Stimulated activated CD8-positive, alpha-beta memory T cell treated with anti-CD3 and anti-CD28 coated beads, Interleukin-4, amount 100 ng/mL, for 48 hours (primary cell): ENCODE measurements around the gene HINFP.
"Not testable (repeated sequence)": the region's sequence is repeated elsewhere in the genome, so short reads cannot be mapped to it uniquely, and the experiment has no call there.

Experiments used
- DNase-seq: peaks from one replicate; pipeline ENCODE4 v3.0.0-alpha.2; 2020

HINFP gene

DNA sequence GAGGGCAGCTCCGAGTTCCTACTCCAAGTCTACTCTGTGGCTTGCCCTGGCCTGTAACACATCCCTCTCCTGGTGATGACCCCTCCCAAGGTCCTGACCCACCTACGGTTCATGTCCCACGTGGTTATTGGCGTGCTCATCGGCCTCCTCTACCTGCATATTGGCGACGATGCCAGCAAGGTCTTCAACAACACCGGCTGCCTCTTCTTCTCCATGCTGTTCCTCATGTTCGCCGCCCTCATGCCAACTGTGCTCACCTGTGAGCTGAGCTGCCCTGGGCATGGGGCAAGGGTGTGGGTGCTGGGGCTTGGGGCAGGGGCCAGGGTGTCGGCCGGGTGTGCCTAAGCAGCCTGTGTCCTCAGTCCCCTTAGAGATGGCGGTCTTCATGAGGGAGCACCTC, 37.1 kb downstream of the HINFP start:
- DNase-seq: no peak

DNA sequence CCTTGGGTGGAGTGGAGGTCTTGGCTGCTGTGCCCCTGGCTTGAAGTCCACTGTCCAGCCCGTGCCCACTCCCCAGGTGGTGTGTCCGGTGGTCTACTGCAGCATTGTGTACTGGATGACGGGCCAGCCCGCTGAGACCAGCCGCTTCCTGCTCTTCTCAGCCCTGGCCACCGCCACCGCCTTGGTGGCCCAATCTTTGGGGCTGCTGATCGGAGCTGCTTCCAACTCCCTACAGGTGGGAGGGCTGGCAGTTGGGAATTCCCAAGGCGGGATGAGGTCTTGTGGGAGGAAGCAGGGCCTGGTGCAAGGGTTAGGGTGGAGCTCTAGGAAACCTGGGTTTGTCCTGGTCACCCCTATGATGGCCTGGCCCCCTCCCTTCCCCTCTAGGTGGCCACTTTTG, 38.8 kb downstream of the HINFP start:
- DNase-seq: no peak

DNA sequence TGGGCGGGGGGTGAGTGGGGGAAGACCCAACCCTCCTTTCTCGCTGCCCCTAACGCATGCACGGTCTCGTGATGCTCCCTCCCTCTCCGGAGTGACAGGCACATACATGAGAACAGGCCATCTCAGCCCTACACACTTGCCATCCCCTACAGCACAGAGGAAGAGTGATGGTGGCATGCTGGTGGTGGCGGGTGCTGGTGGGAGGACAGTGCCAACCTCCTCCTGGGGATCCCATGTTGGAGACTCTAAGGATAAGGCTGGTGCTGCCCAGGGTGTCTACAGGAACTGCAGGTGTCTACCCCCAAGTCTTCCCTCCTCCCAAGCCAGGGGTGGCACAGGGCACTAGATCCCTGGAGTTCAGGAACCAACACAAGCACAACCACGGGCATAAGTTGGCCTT, 40.5 kb downstream of the HINFP start:
- no peak for DNase-seq

DNA sequence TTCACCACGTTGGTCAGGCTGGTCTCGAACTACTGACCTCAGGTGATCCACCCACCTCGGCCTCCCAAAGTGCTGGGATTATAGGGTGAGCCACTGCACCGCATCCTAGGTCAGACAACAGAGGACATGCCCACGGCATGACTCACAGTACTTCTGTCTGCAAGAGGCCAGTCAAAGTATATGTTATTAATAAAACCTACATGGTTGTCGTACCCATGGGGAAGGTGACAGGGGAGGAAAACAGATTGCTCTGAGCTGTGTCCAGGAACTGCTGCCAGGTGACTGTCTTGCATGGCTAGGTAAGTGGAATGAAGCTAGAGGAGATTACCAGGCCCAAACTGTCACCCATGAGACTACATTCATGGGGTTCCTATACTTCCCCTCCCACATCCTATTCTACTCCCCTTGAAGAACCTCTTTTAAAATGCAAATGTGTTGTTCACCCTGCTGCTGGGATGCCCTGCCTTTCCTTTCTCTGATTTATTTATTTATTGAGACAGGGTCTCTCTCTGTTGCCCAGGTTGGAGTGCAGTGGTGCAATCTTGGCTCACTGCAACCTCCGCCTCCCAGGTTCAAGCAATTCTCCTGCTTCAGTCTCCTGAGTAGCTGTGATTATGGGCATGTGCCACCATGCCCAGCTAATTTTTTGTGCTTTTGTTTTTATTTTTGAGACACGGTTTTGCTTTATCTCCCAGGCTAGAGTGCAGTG, 45.1 kb downstream of the HINFP start:
- DNase-seq: no peak

DNA sequence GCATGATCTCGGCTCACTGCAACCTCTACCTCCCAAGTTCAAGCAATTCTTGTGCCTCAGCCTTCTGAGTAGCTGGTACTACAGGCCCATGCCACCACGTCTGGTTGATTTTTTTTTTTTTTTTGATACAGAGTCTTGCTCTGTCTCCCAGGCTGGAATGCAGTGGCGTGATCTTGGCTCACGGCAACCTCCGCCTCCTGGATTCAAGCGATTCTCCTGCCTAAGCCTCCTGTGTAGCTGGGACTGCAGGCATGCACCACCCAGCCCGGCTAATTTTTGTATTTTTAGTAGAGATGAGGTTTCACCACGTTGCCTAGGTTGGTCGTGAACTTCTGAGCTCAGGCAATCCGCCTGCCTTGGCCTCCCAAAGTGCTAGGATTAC, 45.7 kb downstream of the HINFP start:
- DNase-seq: not testable (repeated sequence)

DNA sequence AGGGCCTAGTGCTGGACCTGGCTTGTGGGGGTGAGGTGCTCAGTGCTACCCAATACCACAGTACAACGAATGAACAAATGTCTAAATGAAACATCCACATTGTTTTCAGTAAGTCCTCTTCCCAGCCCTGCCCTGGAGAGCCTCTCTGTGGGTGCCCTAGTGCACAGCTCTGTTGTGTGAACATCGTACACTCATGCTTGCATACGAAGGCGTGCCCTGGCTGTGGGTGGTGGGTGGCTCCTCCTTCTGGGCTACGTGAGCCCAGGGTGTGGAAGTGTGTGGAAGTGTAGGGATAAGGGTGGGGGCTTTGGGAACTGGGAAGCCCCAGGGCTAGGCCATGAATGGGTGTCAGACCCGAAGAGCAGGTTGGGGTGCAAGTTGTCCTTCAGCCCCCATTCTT, 46.6 kb downstream of the HINFP start:
- no peak for DNase-seq

DNA sequence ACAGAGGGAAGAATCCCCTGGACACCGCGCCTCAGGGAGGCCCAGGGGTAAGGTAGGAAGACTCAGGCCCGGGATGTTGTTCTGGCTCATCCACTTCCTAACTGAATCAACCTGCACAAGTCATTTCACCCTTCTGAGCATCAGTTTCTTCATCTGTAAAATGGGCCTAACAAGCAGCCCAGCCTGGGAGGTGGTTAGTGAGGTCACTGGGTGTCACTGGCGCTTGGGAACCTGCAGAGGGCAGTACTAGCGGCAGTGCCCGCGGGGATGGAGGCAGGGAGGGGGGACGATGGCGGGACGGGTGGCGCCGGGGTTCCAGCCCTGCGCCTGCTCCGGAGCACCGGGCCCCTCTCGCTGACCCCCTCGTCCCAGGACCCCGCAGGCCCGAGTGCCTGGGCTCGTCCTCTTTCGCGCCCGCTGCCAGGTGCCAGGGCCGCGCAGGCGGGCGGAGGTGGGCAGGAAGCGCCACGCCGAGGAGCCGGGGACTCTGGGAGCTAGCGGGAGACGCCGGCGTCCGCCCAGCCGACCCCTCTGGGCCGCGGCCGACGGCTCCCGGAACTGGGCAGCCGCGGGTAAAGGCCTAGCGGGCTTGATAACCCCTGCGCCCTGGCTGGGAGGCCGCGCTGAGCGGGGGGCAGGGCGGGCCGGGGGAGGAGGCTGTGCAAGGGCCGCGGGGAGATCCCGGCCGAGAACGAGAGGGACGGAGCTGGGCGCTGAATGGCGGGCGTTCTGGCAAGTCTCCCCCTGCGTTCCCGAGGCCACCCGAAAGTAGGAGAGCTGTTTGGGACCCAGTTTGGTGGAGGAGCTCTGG, 47.3 kb downstream of the HINFP start, which contains the start of gene NLRX1:
TSS of gene NLRX1 (plus strand) at position 255 of the 811 bp plus-strand sequence. CDS start 2,679 bp downstream, outside the sequence.
- peak; percentile 91 for DNase-seq

DNA sequence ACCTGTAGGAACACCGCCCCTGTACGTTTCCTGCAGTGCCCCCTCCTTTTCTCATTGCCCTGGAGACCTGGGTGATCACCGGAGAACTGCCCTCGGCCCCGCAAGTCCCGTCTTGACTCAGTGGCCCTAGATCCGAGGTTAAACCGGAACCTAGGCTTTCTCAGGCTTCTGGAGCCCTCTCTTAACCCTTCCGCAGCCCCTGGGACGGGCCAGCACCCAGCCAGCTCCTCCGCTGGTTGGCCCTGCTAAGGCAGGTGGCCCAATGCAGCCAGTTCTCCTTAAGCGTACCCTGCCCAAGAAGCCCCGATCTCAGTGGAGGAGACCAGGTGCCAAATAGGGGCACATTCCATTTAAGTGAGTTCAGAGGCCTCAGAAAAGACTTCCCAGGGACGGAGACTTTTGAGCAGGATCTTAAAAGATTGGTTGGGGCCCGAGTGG, 47.9 kb downstream of the HINFP start:
- DNase-seq: peak; percentile 61

DNA sequence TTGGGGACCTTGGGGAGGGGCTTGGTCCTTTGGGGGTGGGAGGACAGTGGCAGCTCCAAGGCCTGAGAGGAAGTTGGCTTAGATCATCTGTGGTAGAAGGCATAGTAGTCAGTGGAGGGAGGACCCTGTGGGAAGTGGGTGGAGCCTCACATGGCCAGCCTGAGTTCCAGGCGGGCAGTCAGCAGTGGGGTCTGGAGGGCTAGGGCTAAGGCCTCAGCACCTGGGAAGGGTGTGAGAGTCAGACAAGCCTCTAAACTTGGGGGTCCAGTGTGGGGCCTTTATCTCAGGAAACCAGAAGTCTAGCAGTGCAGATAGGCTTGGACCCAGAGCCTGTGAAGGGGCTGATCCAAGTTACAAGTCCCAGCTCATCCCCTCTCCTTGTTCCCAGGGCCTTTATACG, 51.1 kb downstream of the HINFP start:
- DNase-seq: no peak

DNA sequence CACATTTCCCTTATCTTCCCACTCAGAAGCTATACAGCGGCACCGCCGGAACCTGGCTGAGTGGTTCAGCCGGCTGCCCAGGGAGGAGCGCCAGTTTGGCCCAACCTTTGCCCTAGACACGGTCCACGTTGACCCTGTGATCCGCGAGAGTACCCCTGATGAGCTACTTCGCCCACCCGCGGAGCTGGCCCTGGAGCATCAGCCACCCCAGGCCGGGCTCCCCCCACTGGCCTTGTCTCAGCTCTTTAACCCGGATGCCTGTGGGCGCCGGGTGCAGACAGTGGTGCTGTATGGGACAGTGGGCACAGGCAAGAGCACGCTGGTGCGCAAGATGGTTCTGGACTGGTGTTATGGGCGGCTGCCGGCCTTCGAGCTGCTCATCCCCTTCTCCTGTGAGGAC, 52.1 kb downstream of the HINFP start:
- DNase-seq: no peak

DNA sequence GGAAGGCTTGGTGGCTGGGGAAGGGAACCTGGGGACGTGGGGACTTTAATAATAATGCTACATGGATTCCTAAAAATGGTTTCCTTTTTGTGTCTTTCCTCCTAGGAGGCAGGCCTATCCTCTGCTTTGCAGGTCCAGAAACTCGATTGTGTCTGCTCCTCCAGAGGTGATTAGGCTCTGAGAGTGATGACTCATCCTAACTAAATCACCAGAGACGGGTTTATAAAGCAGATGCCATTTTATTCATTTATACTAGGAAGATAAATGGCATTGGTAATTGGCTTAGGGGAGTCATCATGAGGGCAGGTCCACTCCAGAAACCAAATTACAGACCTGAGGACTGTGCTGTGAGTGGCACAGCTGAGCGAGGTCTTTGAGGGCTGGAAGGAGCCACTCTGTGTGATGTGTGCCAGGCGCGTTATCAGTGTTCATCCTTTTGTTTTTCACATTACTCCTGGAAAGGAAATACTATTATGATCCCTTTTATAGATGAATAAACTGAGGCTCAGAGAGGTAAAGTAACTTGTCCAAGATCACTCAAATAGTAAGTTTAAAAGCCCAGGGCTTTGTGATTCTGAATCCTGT, 54.2 kb downstream of the HINFP start:
- no peak for DNase-seq

DNA sequence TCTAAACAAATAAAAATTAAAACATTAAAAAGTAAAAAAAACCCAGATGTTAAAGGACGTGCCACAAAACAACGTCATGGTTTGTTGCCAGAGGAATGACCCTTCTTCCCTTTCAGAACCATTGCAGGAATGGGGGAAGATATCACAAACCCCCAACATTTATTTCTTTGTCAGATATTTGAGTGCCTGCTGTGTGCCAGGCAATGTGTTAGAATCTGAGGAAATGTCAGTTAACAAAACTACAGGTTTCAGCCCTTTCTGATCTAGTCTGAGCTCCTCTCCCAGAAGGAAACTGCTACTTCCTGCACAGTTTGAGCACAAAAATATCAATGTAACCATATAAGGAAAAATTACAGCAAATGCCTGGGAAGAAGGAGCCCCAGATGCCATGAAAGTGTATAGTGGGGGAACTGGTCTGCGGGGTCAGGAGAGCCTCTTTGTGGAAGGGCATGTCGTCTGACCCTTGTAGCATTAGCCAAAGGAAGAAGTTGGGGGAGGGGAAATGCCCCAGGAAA, 56.8 kb downstream of the HINFP start:
- no peak for DNase-seq

DNA sequence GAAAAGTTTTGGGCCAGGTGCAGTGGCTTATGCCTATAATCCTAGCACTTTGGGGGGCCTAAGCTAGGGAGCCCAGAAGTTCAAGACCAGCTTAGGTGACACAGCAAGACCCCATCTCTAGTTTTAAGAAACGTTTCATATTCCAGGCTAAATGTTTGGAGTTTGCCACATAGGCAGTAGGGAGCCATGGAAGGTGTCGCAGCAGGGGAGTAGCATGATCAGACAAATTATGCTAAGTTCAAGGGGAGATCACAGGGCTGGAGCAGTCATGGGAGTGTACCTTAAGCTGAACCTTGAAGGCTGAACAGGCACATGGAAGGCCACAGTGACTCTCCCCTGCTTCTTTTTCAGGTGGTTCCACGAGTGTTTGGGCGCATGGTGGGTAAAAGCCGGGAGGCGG, 58.0 kb downstream of the HINFP start:
- DNase-seq: no peak

DNA sequence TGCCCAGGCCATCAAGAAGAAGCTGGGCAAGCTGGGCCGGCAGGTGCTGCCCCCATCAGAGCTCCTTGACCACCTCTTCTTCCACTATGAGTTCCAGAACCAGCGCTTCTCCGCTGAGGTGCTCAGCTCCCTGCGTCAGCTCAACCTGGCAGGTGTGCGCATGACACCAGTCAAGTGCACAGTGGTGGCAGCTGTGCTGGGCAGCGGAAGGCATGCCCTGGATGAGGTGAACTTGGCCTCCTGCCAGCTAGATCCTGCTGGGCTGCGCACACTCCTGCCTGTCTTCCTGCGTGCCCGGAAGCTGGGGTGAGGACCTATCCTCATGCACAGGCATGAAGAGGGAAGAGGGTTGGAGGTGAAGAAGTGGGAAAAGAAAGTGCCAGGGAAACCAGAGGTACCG, 58.6 kb downstream of the HINFP start:
- DNase-seq: no peak

DNA sequence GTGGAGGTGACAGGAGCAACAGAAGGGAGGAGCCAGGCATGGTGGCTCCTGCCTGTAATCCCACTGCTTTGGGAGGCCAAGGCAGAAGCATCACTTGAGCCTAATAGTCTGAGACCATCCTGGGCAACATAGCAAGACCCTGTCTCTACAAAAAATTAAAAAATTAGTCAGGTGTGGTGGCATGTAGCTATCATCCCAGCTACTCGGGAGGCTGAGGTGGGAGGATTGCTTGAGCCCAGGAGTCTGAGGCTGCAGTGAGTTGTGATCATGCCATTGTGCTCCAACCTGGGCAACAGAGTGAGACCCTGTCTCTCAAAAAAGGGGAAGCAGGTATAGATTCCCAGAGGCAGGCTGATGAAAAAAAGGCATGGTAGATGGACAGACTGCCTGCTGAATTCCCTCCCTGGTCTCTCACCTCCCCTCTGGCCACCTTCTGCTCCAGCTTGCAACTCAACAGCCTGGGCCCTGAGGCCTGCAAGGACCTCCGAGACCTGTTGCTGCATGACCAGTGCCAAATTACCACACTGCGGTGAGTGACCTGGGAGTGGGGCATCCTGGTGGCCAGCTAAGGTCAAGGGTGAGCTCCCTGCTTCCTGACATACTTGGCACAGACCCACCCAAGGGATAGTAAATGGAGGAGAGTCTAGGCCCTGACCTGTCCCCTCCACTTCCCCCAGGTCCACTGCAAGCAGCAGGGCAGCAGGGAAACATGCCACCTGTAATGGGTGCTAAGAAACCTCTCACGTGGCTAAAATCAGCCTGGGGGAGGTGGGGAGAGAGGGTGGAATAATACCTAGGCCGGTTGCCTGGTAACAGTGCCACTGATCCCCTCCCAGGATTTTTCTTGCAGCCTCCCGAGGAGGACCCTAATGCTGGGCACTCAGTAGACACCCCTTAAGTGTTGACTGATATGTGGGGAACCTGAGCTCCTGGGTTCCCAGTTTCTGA, 59.6 kb downstream of the HINFP start:
- no peak for DNase-seq

DNA sequence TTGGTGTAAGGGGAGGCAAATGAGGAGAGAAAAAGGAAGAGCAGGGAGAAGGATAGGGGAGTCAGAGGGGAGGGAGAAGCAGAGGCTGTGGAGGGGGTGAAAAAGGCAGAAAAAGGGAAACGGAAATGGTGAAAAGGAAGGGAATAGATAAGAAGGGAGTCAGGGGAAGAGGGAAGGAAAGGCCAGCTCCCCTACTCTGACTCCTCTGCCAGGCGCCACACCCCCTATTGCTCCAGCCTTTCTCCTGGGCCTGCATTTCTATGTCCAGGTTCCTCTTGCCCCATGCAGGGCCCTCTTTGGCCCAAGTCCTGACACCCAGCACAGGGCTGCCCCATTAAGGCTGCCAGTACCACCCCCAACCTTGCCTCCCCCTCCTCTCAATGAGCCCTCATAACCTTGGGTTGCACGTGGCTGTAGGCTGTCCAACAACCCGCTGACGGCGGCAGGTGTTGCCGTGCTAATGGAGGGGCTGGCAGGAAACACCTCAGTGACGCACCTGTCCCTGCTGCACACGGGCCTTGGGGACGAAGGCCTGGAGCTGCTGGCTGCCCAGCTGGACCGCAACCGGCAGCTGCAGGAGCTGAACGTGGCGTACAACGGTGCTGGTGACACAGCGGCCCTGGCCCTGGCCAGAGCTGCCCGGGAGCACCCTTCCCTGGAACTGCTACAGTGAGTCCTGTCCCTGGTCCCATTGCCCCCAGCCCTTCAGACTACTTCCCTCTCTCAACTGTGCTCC, 60.5 kb downstream of the HINFP start:
- DNase-seq: no peak

DNA sequence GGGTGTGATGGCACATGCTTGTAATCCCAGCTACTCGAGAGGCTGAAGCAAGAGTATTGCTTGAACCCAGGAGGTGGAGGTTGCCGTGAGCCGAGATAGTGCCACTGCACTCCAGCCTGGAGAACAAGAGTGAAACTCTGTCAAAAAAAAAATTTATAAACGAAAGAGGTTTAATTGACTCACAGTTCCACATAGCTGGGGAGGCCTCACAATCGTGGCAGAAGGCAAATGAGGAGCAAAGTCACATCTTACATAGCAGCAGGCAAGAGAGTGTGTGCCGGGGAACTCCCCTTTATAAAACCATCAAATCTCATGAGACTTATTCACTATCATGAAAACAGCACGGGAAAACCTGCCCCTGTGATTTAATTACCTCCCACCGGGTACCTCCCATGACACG, 63.0 kb downstream of the HINFP start:
- not testable (repeated sequence) for DNase-seq
